Osteoblast (primary cell): Measurements from ENCODE around the gene GAD2. TPM values are rescaled to one million over a fixed set of nuclear protein-coding genes. Genes with fewer than 3 reads are reported as not detected.
A peak's percentile ranks its signal among the peaks of the same experiment; 100 is the strongest.

Source experiments
- DNase-seq: peaks from one replicate; pipeline ENCODE4 v3.0.0; 2011; ENCODE audit warnings: low spot score, mixed read lengths; ENCODE audit not compliant: insufficient read length; ENCODE audit errors: missing footprints
- H2AFZ ChIP-seq: 2 replicates; pipeline ENCODE4 v1.6.0; 2011; ENCODE audit warnings: mild to moderate bottlenecking, low read length
- H3K27ac ChIP-seq: 2 replicates; pipeline ENCODE4 v1.5.1; 2011; ENCODE audit warnings: mild to moderate bottlenecking, low read depth, low read length, moderate library complexity
- H3K27me3 ChIP-seq: 2 replicates; pipeline ENCODE4 v1.6.0; 2012; ENCODE audit warnings: mild to moderate bottlenecking, control low read depth, inconsistent platforms, low read length, moderate library complexity; ENCODE audit not compliant: insufficient read depth
- H3K36me3 ChIP-seq: 2 replicates; pipeline ENCODE4 v1.5.1; 2011; ENCODE audit warnings: mild to moderate bottlenecking, low read length, control low read depth, moderate library complexity; ENCODE audit not compliant: insufficient read depth
- H3K4me1 ChIP-seq: 2 replicates; pipeline ENCODE4 v1.5.1; 2011; ENCODE audit warnings: mild to moderate bottlenecking, low read length, control low read depth, moderate library complexity; ENCODE audit not compliant: insufficient read depth
- H3K4me2 ChIP-seq: 2 replicates; pipeline ENCODE4 v1.6.0; 2011; ENCODE audit warnings: mild to moderate bottlenecking, low read length; ENCODE audit not compliant: insufficient read depth
- H3K4me3 ChIP-seq: fragments of 200-600 bp; sonication (generic); 3 replicates; pipeline ENCODE4 v1.5.1; 2012; ENCODE audit warnings: mild to moderate bottlenecking, low read length, inconsistent platforms; ENCODE audit not compliant: insufficient read depth
- H3K79me2 ChIP-seq: 2 replicates; pipeline ENCODE4 v1.6.0; 2012; ENCODE audit warnings: mild to moderate bottlenecking, low read length, control low read depth, inconsistent platforms; ENCODE audit not compliant: insufficient read depth
- H3K9me3 ChIP-seq: 2 replicates; pipeline ENCODE4 v1.5.1; 2011; ENCODE audit warnings: low read depth, low read length, control low read depth
- H4K20me1 ChIP-seq: 2 replicates; pipeline ENCODE4 v1.6.0; 2012; ENCODE audit warnings: mild to moderate bottlenecking, low read length, control low read depth; ENCODE audit not compliant: insufficient read depth
- total RNA-seq: library from RNA; depleted of rRNA; stranded (reverse); fragments of >200 nt; gene quantifications from 2 replicates; pipeline ENCODE4 v1.2.3, GENCODE V29; 2012
- TF ChIP-seq, protein P1 (sequence below): IDR thresholded peaks from 2 replicates; pipeline ENCODE4 v1.5.1; 2011; ENCODE audit warnings: mild to moderate bottlenecking, low read depth, low read length, moderate library complexity; ENCODE audit errors: extremely low read depth

GAD2 gene
- total RNA-seq, 1 donor, result not detected

DNA sequence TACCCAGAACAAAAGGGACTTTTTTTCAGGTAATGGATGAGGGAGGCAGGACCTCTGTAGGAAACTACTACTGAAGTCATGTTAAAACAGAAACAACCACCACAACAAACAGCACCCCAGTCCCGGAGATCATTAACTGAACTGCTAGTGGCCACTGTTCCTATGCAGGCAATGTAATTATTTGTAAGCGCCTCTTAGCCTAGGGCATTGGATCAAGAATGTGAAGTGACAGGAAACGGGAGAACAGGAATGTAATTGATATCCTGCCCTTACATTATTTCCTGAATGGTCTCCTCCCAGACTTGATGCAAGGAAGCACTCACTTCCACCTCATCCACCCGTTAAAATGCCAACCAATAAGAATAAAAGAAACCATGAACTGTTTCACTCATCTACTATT is 16.7 kb upstream of the GAD2 start:
- no peak overlapping the region for H3K4me3 ChIP-seq
- H3K27ac ChIP-seq, result no peak overlapping the region
- DNase-seq, result no peak

DNA sequence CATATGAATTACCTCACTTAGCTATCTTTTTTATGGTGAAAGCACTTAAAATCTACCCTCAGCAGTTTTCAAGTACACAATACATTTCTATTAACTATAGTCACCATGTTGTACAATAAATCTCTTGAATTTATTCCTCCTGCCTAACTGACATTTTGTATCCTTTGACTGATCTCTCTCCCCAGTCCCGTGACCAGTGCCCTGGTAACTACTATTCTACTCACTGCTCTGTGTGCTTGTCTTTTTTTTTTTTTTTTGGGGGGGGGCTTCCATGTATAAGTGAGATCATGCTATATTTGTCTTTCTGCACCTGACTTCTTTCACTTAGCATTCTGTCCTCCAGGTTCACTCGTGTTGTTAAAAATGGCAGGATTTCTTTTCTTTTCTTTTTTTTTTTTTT is 11.4 kb upstream of the GAD2 start:
- Histone ChIP-seq H3K27me3 (no peaks in the 10 kb centered on the region), H3K9me3 (no peaks in the 10 kb centered on the region), H3K4me3 (no peak overlapping the region), H3K79me2 (no peaks in the 10 kb centered on the region), H3K4me1 (no peaks in the 10 kb centered on the region), H2AFZ (no peak overlapping the region), H3K4me2 (no peak overlapping the region), H4K20me1 (no peaks in the 10 kb centered on the region), H3K36me3 (no peaks in the 10 kb centered on the region), H3K27ac (no peak overlapping the region)
- no peak for DNase-seq
- TF ChIP-seq, protein P1, sequence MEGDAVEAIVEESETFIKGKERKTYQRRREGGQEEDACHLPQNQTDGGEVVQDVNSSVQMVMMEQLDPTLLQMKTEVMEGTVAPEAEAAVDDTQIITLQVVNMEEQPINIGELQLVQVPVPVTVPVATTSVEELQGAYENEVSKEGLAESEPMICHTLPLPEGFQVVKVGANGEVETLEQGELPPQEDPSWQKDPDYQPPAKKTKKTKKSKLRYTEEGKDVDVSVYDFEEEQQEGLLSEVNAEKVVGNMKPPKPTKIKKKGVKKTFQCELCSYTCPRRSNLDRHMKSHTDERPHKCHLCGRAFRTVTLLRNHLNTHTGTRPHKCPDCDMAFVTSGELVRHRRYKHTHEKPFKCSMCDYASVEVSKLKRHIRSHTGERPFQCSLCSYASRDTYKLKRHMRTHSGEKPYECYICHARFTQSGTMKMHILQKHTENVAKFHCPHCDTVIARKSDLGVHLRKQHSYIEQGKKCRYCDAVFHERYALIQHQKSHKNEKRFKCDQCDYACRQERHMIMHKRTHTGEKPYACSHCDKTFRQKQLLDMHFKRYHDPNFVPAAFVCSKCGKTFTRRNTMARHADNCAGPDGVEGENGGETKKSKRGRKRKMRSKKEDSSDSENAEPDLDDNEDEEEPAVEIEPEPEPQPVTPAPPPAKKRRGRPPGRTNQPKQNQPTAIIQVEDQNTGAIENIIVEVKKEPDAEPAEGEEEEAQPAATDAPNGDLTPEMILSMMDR, result no peak

More for the DNA sequence above, 16.7 kb upstream of the GAD2 start:
- Histone ChIP-seq H2AFZ (no peak overlapping the region), H3K4me1 (no peaks in the 10 kb centered on the region), H4K20me1 (no peaks in the 10 kb centered on the region), H3K27me3 (no peaks in the 10 kb centered on the region), H3K36me3 (no peaks in the 10 kb centered on the region), H3K4me2 (no peak overlapping the region), H3K9me3 (no peaks in the 10 kb centered on the region), H3K79me2 (no peaks in the 10 kb centered on the region)
- TF ChIP-seq, protein P1, result no peak

DNA sequence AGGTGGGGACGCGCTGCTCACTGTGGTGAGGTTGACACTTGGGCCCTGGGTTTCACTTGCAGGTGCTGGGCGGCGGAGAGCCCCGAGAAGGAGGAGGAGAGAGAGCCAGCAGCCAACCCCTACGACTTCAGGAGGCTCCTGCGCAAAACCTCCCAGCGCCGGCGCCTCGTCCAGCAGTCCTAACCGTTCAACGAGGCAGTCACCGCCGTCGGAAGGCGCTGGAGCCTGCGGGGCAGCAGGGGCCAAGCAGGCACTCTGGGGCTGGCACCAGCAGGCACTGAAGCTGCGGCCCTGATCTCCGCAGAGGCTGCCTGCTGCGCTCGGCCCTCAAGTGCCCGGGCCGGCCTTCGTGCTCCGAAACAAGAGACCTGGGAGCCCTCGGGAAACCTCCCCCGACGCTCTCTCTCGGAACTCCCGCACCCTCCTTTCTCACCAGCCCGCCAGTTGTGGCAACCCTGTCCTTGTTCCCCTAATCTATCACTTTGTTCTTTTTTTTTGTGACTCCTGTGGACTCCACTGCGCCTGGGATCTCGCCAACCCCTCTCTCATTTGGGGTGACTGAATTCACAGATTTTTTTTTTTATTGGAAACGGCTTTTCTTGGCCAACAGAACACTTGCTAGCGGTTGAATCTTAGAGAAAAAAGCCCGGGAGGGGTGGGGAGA is 4.7 kb upstream of the GAD2 start:
- Histone ChIP-seq H3K27ac (no peak overlapping the region), H3K4me3 (no peak overlapping the region), H3K4me1 (no peaks in the 10 kb centered on the region), H3K27me3 (peaks cover 29% of the 10 kb centered on the region), H3K79me2 (no peaks in the 10 kb centered on the region), H3K4me2 (no peak overlapping the region), H3K9me3 (no peaks in the 10 kb centered on the region), H4K20me1 (no peaks in the 10 kb centered on the region), H2AFZ (no peak overlapping the region), H3K36me3 (no peaks in the 10 kb centered on the region)
- DNase-seq, result peak; percentile 49
- TF ChIP-seq, protein P1, result no peak

DNA sequence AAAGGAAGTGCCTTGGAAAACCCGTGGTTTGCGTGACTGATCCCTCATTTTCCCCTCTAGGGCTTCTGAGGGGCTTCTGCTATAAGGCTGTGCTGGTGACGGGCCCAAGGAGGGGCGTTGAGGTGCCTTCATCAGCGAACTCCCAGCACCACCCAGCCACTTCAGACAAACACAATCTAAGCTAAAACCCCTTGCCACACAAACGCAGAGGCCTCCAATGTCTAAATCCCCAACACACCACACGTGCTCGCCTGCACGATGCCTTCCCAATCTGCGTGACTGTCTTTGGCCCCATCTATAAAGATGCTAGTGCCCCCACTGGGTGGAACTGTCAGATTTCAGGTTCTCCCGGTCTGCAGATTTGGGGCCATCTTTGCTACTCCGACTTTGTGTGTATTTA is 4.1 kb upstream of the GAD2 start:
- peaks cover 35% of the 10 kb centered on the region for H3K27me3 ChIP-seq
- no peak overlapping the region for H3K4me3 ChIP-seq

More for the DNA sequence above, 4.1 kb upstream of the GAD2 start:
- Histone ChIP-seq H2AFZ (no peak overlapping the region), H4K20me1 (no peaks in the 10 kb centered on the region), H3K9me3 (no peaks in the 10 kb centered on the region), H3K4me2 (no peak overlapping the region), H3K27ac (no peak overlapping the region), H3K4me1 (no peaks in the 10 kb centered on the region), H3K36me3 (no peaks in the 10 kb centered on the region), H3K79me2 (no peaks in the 10 kb centered on the region)
- TF ChIP-seq, protein P1, result no peak
- DNase-seq, result no peak
